Measurements from ENCODE around the gene WFIKKN1. TPM values are rescaled to one million over a fixed set of nuclear protein-coding genes. Genes with fewer than 3 reads are reported as not detected.

Gene WFIKKN1
- total and polyA plus RNA-seq, 2 of the 13 experiments (the other 11 are each of a cell fraction or from before 2014, with no cell fraction given) = 1.7 to 4.9 TPM

DNA sequence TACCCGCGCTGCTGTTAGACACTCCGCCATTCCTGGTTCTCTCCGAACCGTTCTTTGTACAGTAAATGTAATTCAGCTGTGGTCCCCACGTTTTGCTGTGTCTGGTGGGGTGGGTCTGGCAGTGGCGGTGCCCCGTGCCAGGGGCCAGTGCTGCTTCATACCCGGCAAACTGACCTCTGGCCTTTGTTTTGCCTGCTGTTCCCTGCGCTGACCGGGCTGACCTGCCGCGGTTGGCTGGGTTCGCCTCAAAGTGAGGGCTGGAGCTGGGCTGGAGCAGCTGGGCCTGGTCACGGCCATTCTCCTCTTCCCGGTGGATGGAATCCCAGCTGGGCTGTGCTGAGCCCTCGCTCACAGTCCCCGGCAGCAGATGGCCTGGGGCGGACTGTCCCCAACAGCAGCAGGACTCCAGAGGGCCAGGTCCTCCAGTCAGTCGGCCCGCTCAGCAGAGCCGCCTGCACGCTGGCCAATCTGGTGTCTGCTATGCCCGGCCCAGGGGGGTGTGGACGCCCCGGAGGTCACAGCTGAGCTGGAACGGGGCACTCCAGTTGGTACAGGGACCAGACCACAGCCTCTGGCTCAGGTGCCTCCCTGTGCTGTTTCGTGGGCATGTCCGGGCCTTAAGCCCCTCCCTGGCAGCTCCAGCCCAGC lies 1.5 kb upstream of the WFIKKN1 start (continued):
- TF ChIP-seq, protein P1, sequence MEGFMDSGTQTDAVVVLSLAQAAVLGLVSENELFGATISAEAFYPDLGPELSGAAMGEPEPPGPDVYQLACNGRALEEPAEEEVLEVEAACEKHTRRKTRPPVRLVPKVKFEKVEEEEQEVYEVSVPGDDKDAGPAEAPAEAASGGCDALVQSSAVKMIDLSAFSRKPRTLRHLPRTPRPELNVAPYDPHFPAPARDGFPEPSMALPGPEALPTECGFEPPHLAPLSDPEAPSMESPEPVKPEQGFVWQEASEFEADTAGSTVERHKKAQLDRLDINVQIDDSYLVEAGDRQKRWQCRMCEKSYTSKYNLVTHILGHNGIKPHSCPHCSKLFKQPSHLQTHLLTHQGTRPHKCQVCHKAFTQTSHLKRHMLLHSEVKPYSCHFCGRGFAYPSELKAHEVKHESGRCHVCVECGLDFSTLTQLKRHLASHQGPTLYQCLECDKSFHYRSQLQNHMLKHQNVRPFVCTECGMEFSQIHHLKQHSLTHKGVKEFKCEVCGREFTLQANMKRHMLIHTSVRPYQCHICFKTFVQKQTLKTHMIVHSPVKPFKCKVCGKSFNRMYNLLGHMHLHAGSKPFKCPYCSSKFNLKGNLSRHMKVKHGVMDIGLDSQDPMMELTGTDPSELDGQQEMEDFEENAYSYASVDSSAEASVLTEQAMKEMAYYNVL (CRISPR knock-in tag; IDR thresholded peaks at IDR 0.05; ENCODE audit: borderline replicate concordance) = no peak
- TF ChIP-seq ZC3H13 (CRISPR knock-in tag; IDR thresholded peaks at IDR 0.05) = 0 out of 2 replicates have a peak, but pooled peaks have one; percentile 13
- TF ChIP-seq ARNT2 (CRISPR knock-in tag; IDR thresholded peaks at IDR 0.05; ENCODE audit: low read depth) = 0 out of 2 replicates have a peak, but pooled peaks have one; percentile 38
- TF ChIP-seq GLI4 (CRISPR knock-in tag; IDR thresholded peaks at IDR 0.05; ENCODE audit: borderline replicate concordance) = no peak
- TF ChIP-seq ZBTB38 (CRISPR knock-in tag; IDR thresholded peaks at IDR 0.05) = peak; percentile 53; the same call in 1 of the 2 replicates
- TF ChIP-seq FOXM1 (CRISPR knock-in tag; IDR thresholded peaks at IDR 0.05) = no peak
- TF ChIP-seq ZSCAN20 (CRISPR knock-in tag; IDR thresholded peaks at IDR 0.05; ENCODE audit: borderline replicate concordance) = no peak
- TF ChIP-seq SP2 (CRISPR knock-in tag; IDR thresholded peaks at IDR 0.05) = no peak; the same call in 1 of the 2 replicates
- TF ChIP-seq, protein P2, sequence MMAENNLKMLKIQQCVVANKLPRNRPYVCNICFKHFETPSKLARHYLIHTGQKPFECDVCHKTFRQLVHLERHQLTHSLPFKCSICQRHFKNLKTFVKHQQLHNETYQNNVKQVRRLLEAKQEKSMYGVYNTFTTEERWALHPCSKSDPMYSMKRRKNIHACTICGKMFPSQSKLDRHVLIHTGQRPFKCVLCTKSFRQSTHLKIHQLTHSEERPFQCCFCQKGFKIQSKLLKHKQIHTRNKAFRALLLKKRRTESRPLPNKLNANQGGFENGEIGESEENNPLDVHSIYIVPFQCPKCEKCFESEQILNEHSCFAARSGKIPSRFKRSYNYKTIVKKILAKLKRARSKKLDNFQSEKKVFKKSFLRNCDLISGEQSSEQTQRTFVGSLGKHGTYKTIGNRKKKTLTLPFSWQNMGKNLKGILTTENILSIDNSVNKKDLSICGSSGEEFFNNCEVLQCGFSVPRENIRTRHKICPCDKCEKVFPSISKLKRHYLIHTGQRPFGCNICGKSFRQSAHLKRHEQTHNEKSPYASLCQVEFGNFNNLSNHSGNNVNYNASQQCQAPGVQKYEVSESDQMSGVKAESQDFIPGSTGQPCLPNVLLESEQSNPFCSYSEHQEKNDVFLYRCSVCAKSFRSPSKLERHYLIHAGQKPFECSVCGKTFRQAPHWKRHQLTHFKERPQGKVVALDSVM (CRISPR knock-in tag; IDR thresholded peaks at IDR 0.05) = no peak
- TF ChIP-seq PHF5A (CRISPR knock-in tag; IDR thresholded peaks at IDR 0.05; ENCODE audit: low read depth, unreplicated experiment) = no peak
- TF ChIP-seq, protein P3, sequence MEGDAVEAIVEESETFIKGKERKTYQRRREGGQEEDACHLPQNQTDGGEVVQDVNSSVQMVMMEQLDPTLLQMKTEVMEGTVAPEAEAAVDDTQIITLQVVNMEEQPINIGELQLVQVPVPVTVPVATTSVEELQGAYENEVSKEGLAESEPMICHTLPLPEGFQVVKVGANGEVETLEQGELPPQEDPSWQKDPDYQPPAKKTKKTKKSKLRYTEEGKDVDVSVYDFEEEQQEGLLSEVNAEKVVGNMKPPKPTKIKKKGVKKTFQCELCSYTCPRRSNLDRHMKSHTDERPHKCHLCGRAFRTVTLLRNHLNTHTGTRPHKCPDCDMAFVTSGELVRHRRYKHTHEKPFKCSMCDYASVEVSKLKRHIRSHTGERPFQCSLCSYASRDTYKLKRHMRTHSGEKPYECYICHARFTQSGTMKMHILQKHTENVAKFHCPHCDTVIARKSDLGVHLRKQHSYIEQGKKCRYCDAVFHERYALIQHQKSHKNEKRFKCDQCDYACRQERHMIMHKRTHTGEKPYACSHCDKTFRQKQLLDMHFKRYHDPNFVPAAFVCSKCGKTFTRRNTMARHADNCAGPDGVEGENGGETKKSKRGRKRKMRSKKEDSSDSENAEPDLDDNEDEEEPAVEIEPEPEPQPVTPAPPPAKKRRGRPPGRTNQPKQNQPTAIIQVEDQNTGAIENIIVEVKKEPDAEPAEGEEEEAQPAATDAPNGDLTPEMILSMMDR (CRISPR knock-in tag; IDR thresholded peaks at IDR 0.05) = no peak
- TF ChIP-seq ZNF253 (CRISPR knock-in tag; IDR thresholded peaks at IDR 0.05; ENCODE audit: borderline replicate concordance) = no peak
- TF ChIP-seq ZBTB3 (CRISPR knock-in tag; IDR thresholded peaks at IDR 0.05; ENCODE audit: borderline replicate concordance, low read depth) = no peak
- TF ChIP-seq MTA1 (CRISPR knock-in tag; IDR thresholded peaks at IDR 0.05; ENCODE audit: borderline replicate concordance) = no peak
- TF ChIP-seq, protein P4, sequence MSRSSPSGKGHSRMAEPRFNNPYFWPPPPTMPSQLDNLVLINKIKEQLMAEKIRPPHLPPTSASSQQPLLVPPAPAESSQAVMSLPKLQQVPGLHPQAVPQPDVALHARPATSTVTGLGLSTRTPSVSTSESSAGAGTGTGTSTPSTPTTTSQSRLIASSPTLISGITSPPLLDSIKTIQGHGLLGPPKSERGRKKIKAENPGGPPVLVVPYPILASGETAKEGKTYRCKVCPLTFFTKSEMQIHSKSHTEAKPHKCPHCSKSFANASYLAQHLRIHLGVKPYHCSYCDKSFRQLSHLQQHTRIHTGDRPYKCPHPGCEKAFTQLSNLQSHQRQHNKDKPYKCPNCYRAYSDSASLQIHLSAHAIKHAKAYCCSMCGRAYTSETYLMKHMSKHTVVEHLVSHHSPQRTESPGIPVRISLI (CRISPR knock-in tag; IDR thresholded peaks at IDR 0.05; ENCODE audit: borderline replicate concordance) = no peak
- no peak for TF ChIP-seq ESRRA (CRISPR knock-in tag; IDR thresholded peaks at IDR 0.05; ENCODE audit: low read depth)
- no peak for TF ChIP-seq MED8 (CRISPR knock-in tag; IDR thresholded peaks at IDR 0.05; ENCODE audit: insufficient replicate concordance)
- TF ChIP-seq, protein P5, sequence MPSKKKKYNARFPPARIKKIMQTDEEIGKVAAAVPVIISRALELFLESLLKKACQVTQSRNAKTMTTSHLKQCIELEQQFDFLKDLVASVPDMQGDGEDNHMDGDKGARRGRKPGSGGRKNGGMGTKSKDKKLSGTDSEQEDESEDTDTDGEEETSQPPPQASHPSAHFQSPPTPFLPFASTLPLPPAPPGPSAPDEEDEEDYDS (CRISPR knock-in tag; IDR thresholded peaks at IDR 0.05) = 0 out of 2 replicates have a peak, but pooled peaks have one; percentile 18
- no peak for TF ChIP-seq SALL2 (CRISPR knock-in tag; IDR thresholded peaks at IDR 0.05)
- no peak for TF ChIP-seq GATA4 (IDR thresholded peaks at IDR 0.05; ENCODE audit: borderline replicate concordance, low read depth)
- TF ChIP-seq SMYD3 (CRISPR knock-in tag; IDR thresholded peaks at IDR 0.05) = no peak
